ENCODE data around the gene FMNL2. TPM values are rescaled to one million over a fixed set of nuclear protein-coding genes. Genes with fewer than 3 reads are reported as not detected.

Gene FMNL2
- total RNA-seq, 1 experiment from 2014 or later, result 33.6 TPM

DNA sequence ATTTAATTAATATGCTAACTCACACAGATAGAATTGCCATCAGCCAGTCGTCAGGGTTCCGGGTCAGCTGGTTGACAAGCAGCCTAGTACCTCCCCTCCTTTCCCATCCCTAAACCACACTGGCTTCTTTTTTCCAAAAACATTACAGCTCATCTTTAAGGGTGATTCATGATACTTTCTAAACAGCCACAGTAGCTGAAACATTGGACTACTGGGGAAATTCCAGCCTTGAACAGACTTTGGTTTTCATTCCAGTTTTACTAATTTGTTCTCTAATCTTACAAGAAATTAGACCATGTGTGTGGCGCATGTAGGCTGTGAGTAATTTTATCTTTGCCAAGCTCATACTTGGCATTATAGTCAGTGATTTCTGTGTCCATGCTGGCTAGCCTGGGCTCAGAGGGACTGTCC lies 110.8 kb downstream of the FMNL2 start:
- H3K79me2 ChIP-seq (ENCODE audit: insufficient read depth, low read length), result peaks cover 3% of the 10 kb centered on the region; the same call in 1 of the 2 replicates
- no peaks in the 10 kb centered on the region for H4K20me1 ChIP-seq (ENCODE audit: control insufficient read depth, insufficient read depth, insufficient read length)
- H2BK120ac ChIP-seq (ENCODE audit: low read depth, low read length, poor library complexity, severe bottlenecking), result no peak overlapping the region

More for the DNA sequence above, 110.8 kb downstream of the FMNL2 start:
- H4K5ac ChIP-seq (ENCODE audit: insufficient read length, low read depth, low read length), result no peak overlapping the region
- H3K27ac ChIP-seq (ENCODE audit: insufficient read length, low read depth, low read length), result no peak overlapping the region
- H3K23ac ChIP-seq (ENCODE audit: insufficient read length, low read depth, low read length), result no peak overlapping the region
- H4K91ac ChIP-seq (ENCODE audit: insufficient read length, low read depth, low read length), result no peak overlapping the region
- TF ChIP-seq, protein P1, sequence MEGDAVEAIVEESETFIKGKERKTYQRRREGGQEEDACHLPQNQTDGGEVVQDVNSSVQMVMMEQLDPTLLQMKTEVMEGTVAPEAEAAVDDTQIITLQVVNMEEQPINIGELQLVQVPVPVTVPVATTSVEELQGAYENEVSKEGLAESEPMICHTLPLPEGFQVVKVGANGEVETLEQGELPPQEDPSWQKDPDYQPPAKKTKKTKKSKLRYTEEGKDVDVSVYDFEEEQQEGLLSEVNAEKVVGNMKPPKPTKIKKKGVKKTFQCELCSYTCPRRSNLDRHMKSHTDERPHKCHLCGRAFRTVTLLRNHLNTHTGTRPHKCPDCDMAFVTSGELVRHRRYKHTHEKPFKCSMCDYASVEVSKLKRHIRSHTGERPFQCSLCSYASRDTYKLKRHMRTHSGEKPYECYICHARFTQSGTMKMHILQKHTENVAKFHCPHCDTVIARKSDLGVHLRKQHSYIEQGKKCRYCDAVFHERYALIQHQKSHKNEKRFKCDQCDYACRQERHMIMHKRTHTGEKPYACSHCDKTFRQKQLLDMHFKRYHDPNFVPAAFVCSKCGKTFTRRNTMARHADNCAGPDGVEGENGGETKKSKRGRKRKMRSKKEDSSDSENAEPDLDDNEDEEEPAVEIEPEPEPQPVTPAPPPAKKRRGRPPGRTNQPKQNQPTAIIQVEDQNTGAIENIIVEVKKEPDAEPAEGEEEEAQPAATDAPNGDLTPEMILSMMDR (conservative IDR thresholded peaks at IDR 0.05), result no peak
- H3K4me2 ChIP-seq (ENCODE audit: insufficient read depth, insufficient read length, low read length), result no peak overlapping the region
- no peak overlapping the region for H2BK12ac ChIP-seq (ENCODE audit: insufficient read length, low read depth, low read length)
- Mint-ChIP-seq H3K4me3 (no peak overlapping the region), H3K36me3 (ENCODE audit: insufficient read depth in 1 of 3, low read depth in 3 of 3) (no peaks in the 10 kb centered on the region; a peak in 1 of 7 replicates), H3K27ac (no peak overlapping the region), H3K27me3 (ENCODE audit: low read depth) (no peaks in the 10 kb centered on the region), H3K4me1 (peaks cover 62 to 68% of the 10 kb centered on the region in 2 experiments), H3K9me3 (no peaks in the 10 kb centered on the region)
- H2BK15ac ChIP-seq (ENCODE audit: low read depth, low read length), result no peak overlapping the region
- no peaks in the 10 kb centered on the region for H3K27me3 ChIP-seq (ENCODE audit: insufficient read depth, low read length)
- peaks cover 2% of the 10 kb centered on the region for H3K79me1 ChIP-seq (ENCODE audit: insufficient read depth, low read depth, low read length, poor library complexity, severe bottlenecking)
- no peak overlapping the region for H2AK5ac ChIP-seq (ENCODE audit: insufficient read length, low read length)
- no peak overlapping the region for H4K8ac ChIP-seq (replicated peaks; ENCODE audit: insufficient read length, low read depth, low read length)
- H3K18ac ChIP-seq (ENCODE audit: insufficient read length, low read depth, low read length), result no peak overlapping the region
- no peak overlapping the region for H3T11ph ChIP-seq (ENCODE audit: low read length)
- no peak overlapping the region for H3K56ac ChIP-seq (ENCODE audit: insufficient read length, low read depth, low read length)
- H3K9me3 ChIP-seq (ENCODE audit: control insufficient read depth, low read depth, low read length), result no peaks in the 10 kb centered on the region
- no peak overlapping the region for H2BK20ac ChIP-seq (ENCODE audit: low read depth, low read length, poor library complexity, severe bottlenecking)
- peaks cover 8% of the 10 kb centered on the region for H3K4me1 ChIP-seq (ENCODE audit: insufficient read depth, low read length)
- H2BK5ac ChIP-seq (ENCODE audit: insufficient read length, low read length), result no peak overlapping the region
- no peak overlapping the region for H3K4ac ChIP-seq (ENCODE audit: low read depth, low read length)
- H2AFZ ChIP-seq (ENCODE audit: low read length), result no peak overlapping the region
- no peaks in the 10 kb centered on the region for H3K23me2 ChIP-seq (ENCODE audit: insufficient read length, low read depth, low read length, poor library complexity, severe bottlenecking)
- no peak for DNase-seq
- WGBS (ENCODE audit: extremely low coverage, insufficient read length, low lambda C conversion rate), result no CpG with 5 or more reads among the region's 3 CpGs
- H3K9ac ChIP-seq (ENCODE audit: extremely low read depth, insufficient read length, low read length), result no peak overlapping the region
- no peak overlapping the region for H3K14ac ChIP-seq (ENCODE audit: insufficient read depth, low read length)

All from H9 (cell line).